HG02610 (cell line): ENCODE results near the gene CYGB.
"Not testable (repeated sequence)": the region's sequence is repeated elsewhere in the genome, so short reads cannot be mapped to it uniquely, and the experiment has no call there.

Experiments used
- ATAC-seq: cut with Tn5 transposase; IDR thresholded peaks from one replicate; pipeline ENCODE4 v1.9.1; 2021; ENCODE audit warnings: mild to moderate bottlenecking, moderate library complexity; ENCODE audit not compliant: unreplicated experiment

The CYGB gene

GRCh38 chr17:76567634-76568432 is 30.3 kb upstream of the CYGB start:
- ATAC-seq: no peak

GRCh38 chr17:76566988-76567431 is 29.5 kb upstream of the CYGB start:
- ATAC-seq: no peak

- ATAC-seq: no peak
These were observed 29.1 kb upstream of the CYGB start for GRCh38 chr17:76566613-76566943.

GRCh38 chr17:76565728-76566612 is 28.5 kb upstream of the CYGB start:
- ATAC-seq: no peak

- not testable (repeated sequence) for ATAC-seq
These were observed 27.6 kb upstream of the CYGB start for GRCh38 chr17:76564991-76565727.

GRCh38 chr17:76563359-76563758 is 25.9 kb upstream of the CYGB start:
- ATAC-seq: not testable (repeated sequence)

GRCh38 chr17:76562734-76563148 is 25.2 kb upstream of the CYGB start:
- ATAC-seq: no peak

GRCh38 chr17:76561799-76562268 is 24.3 kb upstream of the CYGB start:
- no peak for ATAC-seq

- no peak for ATAC-seq
These were observed 23.8 kb upstream of the CYGB start for GRCh38 chr17:76561332-76561731.

- no peak for ATAC-seq
These were observed 23.3 kb upstream of the CYGB start for GRCh38 chr17:76560877-76561221.

- no peak for ATAC-seq
These were observed 22.7 kb upstream of the CYGB start for GRCh38 chr17:76560036-76560876.

GRCh38 chr17:76559460-76559859 is 22.0 kb upstream of the CYGB start:
- ATAC-seq: not testable (repeated sequence)

GRCh38 chr17:76558198-76559095 is 20.9 kb upstream of the CYGB start:
- ATAC-seq: no peak

GRCh38 chr17:76557368-76558197 is 20.1 kb upstream of the CYGB start:
- peak; percentile 76 for ATAC-seq

GRCh38 chr17:76556765-76557367 is 19.4 kb upstream of the CYGB start:
- no peak for ATAC-seq

GRCh38 chr17:76554131-76554530 is 16.6 kb upstream of the CYGB start:
- ATAC-seq: no peak

- no peak for ATAC-seq
These were observed 15.8 kb upstream of the CYGB start for GRCh38 chr17:76553178-76553908.
